Activated CD8-positive, alpha-beta memory T cell treated with anti-CD3 and anti-CD28 coated beads, Interleukin-2, amount 50 U/mL, for 4 hours (primary cell): ENCODE results near the gene RFX8.
A peak's percentile ranks its signal among the peaks of the same experiment; 100 is the strongest.
"Not testable (repeated sequence)": the region's sequence is repeated elsewhere in the genome, so short reads cannot be mapped to it uniquely, and the experiment has no call there.

Experiments used
- DNase-seq: peaks from one replicate; pipeline ENCODE4 v3.0.0-alpha.2; 2020

RFX8 gene

DNA sequence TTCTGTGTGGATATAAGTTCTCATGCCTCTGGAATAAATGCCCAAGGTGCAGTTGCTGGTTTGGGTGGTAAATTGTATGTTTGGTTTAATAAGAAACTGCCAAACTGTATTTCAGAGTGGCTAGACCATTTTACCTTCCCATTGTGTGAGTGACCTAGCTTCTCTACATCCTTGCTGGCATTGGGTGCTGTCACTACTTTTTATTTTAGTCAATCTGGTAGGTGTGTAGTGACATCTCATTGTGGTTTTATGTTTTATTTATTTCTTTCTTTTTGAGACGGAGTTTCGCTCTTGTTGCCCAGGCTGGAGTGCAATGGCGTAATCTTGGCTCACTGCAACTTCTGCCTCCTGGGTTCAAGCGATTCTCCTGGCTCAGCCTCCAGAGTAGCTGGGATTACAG lies 36.4 kb downstream of the RFX8 start:
- not testable (repeated sequence) for DNase-seq

DNA sequence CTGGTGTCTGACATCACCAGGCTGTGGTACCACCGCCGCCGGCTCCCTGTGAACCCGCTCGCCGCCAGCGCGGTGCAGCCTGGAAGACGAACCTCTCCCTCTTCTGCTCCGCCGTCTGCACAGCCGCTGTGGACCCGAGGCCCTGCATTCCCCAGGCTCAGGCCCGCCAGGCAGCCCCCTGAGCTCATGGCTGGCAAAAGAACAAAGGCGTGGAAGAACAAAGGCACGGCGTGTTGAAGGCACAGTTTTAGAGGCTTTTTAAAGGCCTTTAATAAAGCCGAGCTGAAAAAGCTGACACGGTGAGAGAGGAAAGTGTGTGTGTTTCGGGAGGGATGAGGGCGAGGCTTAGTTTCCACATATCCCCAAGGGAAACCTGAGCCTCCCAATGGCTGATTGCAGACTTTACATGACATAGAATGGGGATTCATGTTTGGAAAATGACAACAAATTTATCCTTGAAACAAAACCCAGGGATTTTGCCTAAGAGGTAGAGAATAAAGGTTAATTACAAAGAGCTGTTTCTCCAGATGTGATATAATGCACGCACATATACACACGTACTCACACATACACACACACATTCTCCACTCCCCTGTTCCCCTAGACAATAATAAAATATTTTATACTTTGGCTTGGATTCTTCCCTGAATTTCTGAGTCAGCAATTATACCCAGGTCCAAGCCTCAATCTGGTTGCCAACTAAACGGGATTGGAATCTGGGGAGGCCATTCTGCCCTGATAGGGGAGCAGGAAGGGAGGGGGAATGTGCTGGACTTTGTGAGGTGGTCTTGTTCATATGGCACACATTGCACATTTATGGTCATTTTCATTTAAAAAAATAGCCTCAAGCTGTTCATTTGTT lies 39.7 kb downstream of the RFX8 start:
- DNase-seq, result no peak

DNA sequence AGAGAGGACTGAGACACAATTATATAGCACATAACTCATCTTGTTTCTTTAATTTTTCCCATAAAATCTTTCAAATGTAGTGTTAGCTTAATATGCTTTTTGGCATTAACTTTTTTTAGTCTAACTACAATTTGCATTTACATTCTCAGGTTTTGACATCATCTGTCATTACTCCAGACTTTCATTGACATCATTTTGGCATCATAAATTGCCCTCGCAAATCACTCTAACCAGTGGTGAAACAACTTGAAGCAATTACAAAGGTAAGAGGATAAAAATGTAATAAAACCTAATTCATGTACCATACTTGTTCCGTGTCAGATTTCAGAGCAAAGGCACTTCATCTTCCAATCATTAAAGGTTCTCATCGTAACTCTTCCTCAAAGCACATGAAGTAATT lies 41.4 kb downstream of the RFX8 start:
- no peak for DNase-seq

DNA sequence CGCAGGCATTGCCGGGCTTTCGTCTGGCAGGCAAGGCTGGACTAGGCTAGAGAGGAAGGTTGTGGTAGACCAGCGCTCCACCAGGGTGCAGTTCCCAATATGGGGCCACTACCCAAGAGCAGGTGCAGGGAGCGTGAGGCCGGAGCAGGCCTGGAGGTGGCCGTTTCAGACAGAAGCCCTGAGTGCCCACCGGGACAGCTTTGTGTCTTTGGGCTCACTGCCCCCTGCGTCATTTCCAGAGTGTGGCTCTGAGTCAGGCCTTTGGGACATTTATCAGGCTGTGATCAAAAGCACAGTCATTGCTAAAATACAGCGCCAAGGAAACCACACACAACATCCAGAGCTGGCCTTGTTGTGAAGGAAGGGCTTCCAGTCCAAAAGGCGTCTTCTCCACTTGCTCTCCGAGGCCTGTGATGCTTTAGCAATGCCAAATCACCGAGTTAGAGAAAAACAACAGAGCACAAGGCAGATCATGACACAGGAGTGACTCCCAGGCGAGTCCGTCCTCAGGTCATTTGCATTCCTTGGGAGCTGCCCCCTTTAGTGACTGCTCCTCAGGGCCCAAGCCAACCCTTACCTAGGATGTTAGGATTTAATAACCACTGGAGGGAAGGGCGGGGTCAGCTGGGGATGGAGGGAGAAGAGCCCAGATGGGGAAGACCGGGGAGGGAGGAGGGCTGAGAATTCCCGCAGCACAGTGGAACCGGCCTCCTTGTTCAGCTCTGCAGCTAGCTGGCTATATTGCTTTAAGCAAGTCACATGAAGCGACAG lies 42.3 kb downstream of the RFX8 start:
- DNase-seq, result no peak

DNA sequence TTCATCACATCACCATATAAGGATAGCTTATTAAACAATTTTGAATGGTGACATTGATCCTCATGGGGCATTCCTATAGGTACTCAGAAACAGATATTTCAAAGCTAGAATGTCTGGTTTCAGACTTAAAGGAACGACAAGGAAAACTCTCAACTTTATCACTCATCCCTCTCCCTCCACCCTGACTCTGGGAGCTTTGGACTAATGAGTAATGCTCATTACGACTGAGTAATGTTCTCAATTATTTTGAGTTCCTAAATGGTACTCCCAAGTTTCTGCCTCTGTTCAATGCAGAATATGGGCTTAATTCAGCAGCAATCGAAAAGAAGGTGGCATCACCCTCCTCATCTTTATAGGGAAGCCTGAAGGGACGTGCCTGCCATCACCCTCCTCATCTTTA lies 43.4 kb downstream of the RFX8 start:
- no peak for DNase-seq

DNA sequence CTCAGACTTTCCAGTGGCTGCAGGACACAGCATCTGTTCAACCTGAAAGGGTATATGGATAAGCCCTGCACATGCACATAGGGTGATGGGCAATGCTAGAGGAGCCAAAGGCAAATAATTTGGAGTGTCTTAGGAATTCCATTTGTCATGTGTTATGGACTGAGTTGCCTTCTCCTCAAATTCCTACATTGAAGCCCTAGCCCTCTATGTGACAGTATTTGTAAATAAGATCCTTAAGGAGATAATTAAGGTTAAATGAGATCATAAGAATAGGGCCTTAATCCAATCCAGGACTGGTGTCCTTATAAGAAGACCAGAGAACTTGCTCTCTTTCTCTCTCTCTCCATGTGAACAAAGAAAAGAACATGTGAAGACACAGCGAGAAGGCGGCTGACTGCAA lies 44.8 kb downstream of the RFX8 start:
- no peak for DNase-seq

DNA sequence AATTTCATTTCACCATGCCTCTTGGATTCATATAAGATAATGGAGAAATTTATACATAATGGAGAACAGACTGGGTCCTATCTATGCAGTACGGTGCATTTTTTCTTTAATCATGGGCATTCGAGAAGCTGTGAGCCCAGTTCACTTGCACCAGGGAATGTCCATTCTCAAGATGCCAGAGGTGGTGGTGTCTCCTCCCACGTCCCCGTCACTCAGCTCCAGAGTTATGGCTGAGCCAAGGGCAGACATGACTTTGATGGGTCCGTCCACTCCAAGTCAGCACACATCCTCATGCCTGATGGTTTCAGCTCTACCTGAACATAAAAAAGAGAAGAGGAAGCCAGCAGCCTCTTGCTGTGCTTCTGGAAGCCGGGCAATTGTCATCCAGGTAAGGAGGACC lies 45.5 kb downstream of the RFX8 start:
- DNase-seq, result no peak

DNA sequence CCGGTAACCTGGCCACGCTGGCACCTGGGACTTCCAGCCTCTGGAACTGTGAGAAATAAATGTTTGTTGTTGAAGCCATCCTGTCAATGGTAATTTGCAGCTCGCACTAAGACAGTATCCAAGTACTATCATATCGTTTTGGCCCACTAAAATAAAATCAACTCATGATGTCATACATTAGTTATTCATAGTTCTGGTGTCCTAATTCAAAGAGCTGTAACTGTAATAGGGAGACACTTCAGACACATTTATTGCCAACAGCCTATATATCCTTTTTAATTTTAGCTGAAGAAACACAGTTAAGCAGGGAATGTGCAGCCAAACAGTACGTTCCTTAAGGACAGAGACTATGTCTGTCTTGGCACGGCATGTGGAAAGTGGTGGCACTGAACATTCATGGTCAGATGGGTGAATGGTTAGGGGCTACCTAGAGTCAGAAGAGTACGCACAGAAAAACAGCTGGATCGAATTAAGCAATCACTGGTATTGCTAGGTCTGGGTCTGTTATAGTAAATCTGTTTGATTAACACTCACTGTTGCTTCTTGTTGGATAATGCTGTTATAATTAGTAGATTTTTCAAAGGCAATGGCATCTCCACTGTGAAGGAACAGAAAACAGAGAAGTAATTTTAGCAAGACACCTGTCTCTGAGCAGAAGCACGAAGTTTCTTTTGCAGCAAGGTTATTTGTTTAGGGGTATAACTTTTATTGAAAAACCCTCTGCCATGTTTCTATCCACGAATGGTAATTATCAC lies 46.3 kb downstream of the RFX8 start:
- DNase-seq, result no peak

DNA sequence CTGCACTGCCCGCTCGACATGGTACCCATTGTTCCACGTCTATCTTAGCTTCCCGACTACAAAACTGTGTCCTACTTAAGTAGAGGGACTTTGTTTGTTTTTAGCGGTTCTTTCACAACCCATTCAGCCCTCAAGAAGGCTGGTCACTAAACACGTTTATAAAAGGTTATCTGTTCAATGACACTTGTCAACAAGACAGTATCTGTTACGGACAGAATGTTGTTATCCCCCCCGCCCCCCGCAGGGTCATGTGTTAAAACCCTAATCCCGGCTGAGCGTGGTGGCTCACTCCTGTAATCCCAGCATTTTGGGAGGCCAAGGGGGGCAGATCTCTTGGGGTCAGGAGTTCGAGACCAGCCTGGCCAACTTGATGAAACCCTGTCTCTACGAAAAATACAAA lies 47.2 kb downstream of the RFX8 start:
- no peak for DNase-seq

DNA sequence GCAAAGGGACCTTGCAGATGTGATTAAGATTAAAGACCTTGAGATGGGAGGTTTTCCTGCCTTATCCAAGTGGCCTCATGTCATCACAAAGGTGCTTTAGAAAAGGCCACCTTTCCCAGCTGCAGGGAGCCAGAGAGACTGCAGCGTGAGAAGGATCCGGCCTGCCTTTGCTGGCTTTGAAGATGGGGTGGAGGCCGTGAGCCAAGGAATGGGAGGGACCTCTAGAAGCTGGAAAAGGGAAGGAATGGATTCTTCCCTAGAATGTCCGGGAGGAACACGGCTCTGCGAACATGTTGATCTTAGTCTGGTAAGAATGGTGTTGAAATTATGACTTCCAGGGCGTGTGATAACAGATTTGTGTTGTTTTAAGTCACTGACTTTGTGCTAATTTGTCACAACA lies 47.7 kb downstream of the RFX8 start:
- no peak for DNase-seq

DNA sequence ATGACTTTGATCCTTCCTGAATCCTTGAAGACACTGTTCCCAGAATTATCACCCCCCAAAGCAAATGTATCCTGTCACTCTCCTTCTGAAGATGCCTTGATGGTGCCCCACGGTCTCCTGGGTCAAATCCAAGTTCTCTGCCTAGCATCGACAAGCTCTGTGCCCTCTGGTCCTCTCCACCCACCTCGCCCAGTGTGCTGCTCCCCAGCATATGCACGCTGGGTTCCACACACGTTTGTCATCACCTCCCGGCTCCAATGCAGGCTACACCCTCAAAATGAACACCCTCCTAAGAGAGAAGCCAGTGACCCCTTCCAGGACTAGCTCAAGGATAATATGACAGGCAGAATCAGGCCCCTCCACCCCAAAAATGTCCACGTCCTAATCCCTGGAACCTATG lies 48.1 kb downstream of the RFX8 start:
- no peak for DNase-seq

DNA sequence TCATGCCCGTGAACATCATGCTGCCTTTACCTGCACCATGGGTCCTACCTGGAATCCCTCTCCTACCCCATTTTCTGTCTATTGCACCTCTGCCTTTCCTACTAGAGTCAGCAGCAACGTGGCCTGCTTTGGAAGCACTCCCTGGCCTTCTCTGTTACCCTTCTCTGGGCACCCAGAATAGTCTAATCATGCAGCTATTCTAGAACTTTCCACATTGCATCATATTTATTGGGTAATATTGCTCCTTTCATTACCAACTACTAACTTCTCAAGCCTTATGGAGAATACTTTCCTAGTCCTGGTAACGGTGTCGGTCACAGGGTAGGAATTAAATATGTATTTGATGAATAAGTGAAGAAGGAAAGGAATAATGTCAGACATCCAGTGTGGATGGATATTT lies 54.3 kb downstream of the RFX8 start:
- no peak for DNase-seq

DNA sequence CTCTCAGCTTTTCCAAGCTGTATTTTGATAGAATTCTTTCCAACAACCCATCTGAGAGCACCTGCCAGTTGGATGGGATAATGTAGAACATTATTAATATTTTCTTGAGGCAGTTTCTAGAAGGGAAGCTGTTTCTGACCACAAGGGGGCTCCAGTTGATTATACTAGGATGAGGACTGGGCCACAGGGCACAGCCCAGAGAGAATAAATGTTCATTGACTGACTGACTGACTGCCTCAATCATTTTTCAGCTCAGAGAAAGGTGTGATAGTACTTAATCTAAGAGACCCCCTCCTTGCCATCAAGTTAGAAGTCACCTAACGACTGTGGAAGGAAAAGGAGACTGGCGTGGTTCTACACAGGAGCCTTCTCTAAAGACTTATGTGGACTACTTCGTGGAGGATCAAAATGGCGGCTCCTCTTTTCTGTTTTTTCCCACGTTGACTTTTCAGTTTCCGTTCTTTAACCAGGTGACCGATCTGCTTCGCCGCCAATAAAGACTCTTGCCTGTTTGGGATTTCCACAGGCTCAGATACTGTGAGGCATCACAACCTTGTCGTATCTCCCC lies 55.7 kb downstream of the RFX8 start:
- DNase-seq, result peak; percentile 56

DNA sequence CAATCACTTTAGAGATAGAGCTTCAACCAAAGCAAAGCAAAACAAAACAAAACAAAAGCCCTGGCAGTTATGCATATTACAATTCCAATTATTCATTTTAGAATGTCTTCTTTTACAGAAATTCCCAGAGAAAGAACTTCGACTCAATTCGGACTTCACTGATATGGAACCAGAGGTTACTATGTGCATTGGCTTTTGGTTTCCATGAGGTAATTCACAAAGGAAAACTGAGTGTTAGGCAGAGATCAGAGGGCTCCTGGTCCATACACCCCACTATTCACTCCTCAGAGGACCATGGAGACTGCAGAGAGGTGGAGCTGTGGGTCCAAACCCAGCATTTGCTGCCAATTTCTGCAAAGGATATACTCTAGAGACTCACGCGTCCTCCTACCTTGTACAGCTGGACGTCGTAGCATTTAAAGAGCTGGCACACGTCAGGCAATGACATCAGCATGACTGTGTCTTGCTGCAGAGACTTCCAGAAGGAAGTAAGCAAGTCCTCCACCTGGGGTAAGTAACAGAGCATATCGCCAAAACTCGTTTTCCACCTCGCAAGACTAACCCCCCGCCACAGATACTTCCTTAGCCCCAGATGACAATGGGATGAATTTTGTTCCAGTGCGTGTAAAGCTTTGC lies 56.3 kb downstream of the RFX8 start:
- no peak for DNase-seq

DNA sequence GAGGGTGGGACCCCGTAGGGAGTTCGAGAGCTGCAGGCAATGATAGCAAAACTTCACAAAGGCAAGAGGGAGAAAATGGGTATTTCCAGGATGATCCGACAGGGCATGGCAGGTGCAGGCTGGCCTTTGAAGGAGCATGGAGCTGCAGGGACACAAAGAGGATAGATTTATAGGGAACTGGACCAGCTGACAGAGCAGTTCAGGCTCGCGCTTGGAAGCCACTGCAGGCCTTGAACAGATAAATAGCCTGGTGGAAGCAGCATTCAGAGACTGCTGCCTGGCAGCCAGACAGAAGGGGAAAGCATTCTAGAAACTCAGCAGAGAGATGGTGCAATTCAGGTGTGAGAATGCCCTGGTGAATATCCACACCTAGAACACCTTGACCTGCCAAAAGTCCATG lies 58.3 kb downstream of the RFX8 start:
- no peak for DNase-seq

DNA sequence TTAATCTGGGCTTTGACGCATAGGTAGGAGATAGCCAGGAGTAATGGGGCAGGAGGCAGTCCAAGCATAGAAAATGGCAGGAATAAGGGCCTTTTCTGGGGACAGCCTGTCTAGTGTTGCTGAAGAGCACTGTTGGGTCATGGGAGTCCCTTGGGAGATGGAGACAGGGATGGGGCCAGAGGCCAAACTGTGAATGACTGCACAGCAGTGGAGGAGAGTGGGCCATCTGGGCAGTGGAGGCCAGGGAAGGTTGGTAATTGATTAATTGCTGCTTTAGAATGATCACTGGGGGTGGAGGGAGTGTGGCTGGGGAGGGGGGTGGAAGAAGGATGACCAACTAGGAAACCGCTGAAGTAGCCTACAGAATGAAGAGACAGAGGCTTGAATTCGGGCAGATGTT lies 59.0 kb downstream of the RFX8 start:
- DNase-seq, result no peak

DNA sequence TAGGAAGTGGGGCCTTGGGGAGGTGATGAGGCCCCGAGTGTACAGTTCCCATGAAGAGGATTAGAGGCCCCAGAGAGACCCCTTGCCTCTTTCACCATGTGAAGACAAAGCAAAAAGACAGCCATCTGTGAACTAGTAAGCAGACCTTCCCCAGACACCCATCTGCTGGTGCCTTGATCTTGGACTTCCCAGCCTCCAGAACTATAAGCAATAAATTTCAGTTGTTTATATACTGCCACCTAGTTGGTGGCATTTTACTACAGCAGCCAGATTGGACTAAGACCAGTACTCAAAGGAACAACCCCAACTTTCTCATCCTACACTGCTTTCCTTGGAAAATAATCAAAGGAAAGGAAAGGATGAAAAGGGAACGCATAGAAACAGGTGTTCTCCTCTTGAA lies 59.7 kb downstream of the RFX8 start:
- no peak for DNase-seq

DNA sequence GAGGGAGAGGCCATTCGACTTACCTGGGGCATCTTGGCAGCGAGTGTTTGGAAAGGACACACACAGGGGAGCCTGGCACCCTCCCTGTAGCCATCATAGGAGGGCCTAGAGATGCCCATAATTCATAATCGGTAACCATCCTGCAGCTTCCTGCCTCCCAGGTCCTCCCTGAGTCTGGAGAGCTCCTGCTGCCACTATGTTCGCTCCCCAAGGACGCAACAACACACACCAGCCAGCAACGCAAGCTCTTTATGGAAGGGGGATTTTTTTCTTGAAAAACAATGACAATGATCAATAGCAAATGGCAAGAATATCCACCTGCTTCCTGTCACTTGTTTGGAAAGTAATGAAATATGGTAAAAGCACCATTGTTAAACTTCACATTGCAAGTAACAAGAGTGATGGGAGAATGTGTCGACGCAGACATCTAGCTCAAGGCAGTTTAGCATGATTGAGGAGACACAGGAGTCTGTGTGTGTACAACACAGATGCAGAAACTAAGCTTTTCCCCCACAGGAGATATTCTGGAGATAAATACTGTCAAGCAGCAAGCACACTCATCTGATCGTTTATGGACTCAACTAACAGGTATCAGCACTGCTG lies 62.7 kb downstream of the RFX8 start:
- no peak for DNase-seq

DNA sequence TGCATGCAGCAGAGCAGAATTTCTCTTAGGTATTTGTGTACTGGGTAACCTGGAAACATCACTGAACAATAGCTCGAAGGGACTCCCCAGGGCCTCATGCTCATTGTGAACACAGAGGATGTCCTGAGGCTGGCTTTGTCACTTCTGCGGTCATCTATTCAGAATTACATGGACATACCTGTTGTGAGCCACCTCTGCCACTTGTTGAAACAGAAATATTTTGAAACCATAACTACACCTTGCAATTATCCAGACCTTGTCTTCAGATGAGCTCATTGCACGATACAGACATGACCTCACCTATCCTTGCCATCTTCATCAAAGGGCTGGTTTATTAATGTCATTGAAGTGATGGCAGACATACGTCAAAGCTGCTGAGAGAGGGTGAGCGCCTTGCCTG lies 64.2 kb downstream of the RFX8 start:
- DNase-seq, result no peak

DNA sequence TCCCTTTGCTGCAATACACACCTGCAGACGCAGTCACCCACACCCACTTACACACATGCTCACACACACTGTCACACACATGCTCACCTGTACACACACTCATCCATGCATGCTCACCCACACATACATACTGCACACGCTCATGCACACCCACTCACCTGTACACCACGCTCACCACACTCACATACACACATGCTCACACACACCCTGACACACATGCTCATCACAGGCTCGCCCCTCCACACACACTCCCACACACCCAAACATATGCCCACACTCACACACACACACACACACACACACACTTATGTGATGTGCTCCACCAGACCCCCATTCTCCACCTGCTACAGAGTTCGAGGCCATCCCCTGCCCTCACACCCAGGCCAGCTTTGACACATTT lies 64.8 kb downstream of the RFX8 start:
- no peak for DNase-seq

DNA sequence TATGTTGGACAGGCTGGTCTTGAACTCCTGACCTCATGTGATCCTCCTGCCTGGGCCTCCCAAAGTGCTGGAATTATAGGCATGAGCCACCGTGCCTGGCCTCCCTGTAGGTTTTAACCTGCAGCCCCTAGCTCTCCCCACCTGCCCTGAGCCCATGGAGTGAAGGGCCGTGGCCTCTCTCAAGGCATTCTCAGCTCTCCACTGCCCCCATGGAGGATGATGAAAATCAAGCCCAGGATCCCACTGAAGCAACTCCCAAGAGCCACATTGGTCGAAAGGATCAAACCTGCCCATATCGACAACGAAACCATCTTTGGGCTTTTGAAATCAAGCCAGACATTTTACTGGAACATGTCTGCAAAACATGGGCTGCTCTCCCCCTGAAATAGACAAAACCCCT lies 65.2 kb downstream of the RFX8 start:
- no peak for DNase-seq

DNA sequence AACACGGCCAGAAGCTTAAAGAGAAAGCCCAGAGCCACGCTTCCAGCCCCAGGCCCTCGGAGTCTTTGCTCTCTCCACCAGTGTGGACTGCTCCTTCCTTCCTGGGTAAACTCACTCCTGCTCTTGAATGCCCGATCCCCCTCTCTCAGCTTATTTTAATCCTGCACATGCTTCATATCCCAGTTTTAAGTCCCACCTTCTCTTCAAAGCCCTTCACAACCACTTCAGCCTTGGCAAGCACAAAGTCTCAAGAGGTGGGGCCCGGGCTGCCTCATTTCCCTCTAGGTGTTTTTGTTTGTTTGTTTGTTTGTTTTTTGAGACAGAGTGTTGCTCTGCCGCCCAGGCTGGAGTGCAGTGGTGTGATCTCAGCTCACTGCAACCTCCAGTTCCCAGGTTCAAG lies 66.0 kb downstream of the RFX8 start:
- DNase-seq, result no peak
